Hematopoietic multipotent progenitor cell treated with erythropoietin and hydrocortisone succinate and interleukin-3 and kit ligand, for 6 days (in vitro differentiated cells): ENCODE measurements around the gene RAD9A.

ENCODE experiments used
- DNase-seq: peaks from one replicate; pipeline ENCODE4 v3.0.0-alpha.2; 2015

Gene RAD9A

DNA sequence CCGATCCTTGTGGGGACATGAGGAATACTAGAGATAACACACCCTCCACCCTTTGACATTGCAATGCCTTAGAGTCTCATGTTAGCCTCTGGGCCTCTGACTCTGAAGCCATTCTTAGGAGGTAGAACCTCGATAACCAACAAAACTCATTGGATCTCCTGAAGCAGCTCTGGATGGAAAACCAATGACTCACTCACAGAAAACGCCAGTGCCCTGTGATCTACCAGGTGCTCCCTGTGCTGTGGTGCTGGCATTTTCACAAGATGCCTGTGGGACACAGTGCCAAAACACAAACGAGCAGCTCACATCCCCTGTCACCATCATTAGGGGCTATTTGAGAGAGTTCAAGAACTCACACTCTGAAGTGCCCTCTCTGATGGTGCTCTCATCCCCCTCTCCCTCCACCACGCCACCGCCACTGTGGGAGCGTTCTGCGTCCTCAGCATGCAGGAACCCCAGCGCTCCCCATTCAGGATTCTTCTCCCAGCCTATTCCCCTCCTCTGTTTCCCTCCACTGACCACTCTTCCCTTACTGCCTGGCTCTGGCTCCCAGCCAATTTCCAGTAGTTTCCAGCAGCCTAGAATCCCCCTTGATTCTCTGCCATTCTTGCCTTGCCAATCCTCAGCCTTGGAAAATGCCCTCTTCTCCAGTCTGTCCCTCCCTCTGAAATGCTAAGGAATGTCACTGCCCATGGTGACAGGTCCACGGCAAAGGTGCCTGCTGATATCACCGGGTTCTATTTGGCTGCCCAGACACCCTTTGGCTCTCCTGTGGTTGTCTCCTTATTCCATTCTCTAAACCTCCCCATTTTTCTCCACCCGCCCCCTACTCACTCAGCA is 33.7 kb upstream of the RAD9A start:
- peak; percentile 2 for DNase-seq

DNA sequence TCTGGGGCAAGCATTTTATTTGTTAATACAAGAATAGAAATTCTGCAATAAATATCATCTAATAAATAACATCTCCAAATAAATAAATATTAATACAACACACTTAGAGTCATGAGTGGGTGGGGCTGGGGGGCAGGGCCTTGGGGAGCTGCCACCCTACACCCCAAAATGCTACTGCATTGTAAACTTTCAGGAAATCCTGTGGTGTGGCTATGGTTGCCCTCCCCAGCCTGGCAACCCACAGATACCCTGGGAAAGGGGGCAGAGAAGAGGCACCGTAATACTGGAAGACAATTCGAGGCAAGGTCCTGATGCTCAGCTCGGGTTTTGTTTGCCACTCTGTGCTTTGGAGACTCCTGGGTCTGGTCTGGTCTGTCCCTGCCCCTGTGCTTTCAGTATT is 27.6 kb upstream of the RAD9A start:
- no peak for DNase-seq

DNA sequence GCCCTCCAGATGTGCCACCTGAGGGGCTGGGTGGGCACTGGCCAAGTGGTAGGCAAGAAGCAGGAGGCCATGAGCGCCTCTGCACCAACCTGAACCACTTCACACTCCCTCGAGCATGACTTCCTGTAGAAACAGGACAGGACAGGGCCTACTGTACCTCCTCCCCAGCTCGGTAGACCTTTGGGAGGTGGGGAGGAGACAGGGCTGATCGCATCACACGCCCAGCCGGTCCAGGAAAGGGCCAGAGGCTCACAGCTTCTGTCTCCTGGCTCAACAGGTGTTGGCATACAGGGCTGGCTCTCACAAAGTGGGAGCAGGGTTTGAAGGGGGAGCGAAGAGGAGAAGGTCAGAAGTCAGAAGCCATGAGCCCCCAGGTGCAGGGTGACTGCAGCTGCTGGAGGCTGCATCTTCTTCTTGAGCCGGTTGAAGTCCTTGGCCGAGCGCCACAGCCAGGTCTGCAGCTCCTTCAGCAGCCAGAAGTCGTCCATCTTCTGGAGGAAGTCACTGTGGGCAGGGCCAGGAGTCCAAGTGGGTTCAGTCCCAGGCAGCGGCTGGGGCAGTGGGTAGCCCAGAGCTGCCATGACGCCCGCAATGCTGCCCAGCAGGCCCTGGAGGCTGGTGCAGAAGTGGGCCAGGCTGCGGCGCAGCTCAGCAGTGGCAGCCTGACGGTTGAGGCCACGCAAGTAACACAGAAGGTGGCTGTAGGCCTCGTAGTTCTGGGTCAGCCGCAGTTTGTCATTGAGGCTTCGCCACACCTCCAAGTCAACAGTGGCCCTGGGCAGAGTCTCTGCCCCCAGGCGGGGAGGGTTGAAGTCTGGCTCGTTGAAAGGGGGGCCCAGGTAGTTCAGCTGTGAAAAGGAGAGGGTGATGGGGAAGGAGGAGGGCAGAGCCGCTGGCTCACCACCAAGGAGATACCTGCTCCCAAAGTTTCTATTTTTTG is 26.7 kb upstream of the RAD9A start:
- no peak for DNase-seq

DNA sequence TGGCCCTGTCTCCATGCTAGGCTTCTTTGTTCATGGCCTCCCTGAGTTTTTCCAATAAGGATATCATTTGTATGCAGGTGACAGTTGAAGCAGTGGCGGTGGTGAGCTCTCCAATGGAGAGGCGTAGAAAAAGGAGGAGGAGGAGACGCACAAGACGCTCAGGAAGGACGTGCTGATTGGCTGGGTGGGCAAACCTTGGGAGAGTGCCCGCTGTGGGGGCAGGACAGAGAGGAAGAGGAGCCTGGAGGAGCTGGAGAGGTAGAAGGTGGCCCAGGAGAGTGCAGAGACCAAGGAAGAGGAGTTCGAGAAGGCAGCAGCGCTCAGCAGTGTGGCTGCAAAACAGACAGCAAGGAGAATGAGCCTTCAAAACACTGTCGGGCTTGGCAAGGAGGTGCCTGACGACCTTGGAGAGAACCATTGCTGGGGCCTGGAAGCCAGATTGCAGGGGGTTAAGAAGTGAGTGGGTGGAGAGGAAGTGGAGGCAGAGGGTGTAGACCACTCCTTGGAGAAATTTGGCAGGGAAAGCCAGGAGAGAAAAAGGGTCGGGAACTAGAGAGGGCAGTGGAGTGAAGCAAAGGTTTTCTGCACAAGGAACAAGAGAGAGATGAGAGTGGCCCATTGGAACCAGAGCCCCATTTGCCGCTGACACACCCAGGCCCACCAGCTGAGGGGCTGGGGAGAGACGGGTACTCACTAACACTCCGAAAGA is 25.9 kb upstream of the RAD9A start:
- no peak for DNase-seq

DNA sequence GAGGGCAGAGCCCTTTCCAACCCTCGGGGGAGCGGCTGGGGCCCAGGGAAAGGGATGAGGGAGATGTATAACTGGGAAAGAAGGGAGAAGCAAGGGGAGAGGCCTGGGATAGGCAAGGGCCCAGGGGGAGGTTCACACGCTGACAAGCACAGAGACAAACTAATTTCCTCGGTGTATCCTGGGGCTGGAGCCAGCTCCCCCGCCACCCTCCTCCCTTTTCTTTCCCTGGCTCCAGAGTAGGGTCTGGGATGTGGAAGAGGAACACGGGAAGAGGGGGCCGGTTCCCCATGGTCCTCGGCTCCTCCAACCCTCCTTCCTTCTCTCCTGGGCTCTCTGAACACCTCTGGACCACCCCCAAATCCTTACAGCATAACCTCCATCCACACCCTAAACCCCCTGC is 25.2 kb upstream of the RAD9A start:
- no peak for DNase-seq

DNA sequence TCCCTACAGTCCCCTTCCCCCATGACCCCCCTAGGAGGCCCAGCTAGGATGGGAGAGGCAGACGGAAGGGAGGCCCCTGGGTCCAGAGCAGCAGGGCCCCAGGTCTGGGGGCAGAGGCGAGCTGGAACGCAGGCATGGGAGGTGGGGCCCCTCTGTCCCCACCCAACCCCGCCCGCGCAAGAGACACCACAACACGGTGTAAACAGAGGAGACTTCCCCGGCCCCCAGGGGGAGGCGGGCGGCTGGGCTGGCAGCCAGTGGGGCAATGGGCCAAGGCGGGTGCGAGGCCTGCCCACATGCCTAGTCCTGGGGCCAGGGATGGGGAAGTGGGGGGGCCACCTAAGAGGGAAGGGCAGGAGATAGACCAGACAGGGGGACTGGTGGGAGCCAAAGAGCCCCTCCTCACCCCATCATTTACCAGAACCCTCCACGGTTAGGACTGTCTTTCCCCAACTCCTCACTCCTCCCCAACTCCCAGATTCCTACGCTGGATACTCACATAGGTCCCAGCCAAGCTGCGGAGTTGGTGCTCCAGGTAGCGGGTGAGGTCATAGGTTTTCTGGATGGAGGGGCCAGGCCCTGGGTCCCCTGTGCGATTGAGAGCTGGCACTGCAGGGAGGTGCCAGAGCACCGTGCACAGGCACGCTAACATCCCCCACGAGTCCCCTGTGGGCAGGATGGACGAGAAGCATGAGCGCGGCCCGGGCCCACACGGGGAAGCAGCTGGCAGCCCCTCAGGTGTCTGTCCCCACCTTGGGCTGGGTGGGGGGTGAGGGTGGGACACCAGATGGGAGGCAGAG is 24.6 kb upstream of the RAD9A start:
- peak; percentile 64 for DNase-seq

DNA sequence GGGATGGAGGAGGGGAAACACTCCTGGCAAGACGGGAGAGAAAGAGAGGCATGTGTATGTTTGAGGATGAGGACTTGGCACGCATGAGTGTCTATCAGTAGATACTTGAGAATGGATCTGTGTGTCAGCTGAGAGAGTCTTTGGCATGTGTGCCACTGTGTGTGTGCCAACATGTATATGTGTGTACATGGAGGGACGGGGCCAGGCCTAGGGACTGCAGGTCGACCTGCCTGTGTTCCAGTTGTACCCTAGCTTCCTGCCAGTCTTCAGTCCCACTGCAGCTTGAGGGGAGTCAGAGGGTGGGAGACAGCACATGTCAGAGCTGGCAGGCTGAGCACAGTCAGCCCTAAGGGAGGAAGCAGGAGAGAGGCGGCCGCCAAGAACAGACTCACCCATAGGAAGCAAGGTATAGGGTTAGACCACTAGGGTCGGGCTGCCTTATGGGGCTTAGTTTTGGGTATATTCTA is 24.0 kb upstream of the RAD9A start:
- DNase-seq: no peak

DNA sequence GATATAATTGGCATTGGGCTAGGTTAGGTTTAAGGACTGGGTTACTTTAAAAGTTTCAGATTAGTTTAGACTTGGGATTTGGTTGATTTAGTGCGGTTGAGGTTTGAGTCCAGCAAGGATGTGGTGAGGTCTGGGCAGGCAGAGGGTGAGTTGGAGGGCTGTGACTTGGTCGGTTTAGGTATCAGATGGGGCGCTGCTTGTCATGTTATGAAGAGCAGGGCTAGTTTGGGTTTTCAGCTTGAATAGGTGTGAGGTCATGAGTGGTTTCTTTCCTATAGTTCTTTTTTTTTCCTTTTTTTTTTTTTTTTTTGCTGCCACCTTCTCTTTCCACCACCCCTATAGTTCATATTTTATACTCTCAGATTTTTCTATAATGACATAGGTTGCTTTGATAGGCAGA is 23.2 kb upstream of the RAD9A start:
- DNase-seq: peak; percentile 37

DNA sequence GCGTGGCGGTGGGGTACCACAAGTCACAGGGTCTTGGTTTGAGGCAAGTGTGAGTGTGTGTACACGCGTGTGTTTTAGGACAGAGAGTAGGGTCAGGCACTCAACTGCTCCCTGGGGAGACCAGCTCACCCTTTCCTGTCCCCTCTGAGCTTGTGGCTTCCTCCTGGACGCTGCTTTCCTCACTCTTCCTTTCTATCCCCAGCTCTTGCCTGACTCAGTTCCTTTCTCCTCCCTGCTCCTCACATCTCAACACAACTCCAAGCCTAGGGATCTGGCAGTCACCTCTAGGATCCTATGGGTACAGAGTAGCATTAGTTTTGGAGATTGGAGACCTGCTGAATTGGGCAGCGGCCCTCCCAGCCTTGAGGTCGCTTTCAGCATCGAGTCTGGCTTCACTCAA is 22.5 kb upstream of the RAD9A start:
- no peak for DNase-seq

DNA sequence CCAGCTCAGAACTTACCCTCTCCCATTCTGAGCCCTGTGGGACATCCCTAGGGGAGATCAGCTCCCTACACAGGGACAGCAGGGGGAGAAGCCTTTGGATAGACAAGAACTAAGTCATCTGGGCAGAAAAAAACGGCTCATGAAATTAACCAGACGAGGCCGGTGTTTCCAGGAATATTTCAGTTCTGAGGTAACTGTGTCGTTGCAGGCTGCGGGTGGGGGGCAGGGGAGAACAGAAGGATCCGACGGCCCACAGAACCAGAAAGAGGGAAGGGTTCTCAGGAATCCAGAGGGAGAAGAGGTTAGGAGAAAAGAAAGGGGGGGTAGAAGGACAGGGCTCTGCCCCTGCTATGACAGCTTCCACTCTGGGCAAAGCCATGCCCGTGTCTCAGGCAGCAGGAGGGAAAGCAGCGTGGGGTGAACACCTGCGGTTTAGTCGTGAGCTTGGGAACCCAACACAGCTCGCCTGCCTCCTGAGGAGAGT is 21.9 kb upstream of the RAD9A start:
- no peak for DNase-seq

DNA sequence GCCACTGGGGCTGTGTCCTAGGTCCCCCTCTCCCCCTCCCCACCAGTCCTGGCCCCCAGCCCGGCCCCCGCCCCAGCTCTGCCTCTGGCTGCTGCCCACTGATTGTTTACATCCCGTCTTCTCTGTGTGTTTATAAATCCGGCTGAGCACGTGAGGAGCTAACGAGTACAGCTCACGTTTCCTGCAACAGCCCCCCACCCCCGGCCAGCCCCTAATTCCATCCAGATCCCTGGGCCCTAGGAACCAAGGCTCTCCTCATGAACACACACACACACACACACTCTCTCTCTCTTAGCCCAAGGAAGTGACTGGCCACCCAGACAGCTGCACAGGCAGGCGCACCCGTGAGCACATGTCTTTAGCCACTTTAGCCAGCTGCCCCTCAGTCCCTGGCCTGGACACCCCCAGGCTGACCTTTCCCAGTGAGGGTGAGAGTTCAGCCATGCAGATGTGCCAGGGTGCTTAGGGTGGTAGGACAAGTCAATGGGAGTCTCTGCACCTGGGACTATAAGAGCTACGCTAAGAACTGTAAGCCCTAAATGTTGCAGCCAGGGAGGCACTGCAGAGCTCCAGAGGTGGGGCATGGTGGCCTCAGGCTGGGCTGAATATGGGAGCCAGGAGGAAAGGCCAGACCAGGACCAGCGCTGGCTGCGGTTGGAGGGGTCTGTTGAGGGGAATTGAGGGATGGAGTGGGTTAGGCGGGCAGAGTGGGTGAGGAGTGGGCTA is 21.3 kb upstream of the RAD9A start:
- no peak for DNase-seq

DNA sequence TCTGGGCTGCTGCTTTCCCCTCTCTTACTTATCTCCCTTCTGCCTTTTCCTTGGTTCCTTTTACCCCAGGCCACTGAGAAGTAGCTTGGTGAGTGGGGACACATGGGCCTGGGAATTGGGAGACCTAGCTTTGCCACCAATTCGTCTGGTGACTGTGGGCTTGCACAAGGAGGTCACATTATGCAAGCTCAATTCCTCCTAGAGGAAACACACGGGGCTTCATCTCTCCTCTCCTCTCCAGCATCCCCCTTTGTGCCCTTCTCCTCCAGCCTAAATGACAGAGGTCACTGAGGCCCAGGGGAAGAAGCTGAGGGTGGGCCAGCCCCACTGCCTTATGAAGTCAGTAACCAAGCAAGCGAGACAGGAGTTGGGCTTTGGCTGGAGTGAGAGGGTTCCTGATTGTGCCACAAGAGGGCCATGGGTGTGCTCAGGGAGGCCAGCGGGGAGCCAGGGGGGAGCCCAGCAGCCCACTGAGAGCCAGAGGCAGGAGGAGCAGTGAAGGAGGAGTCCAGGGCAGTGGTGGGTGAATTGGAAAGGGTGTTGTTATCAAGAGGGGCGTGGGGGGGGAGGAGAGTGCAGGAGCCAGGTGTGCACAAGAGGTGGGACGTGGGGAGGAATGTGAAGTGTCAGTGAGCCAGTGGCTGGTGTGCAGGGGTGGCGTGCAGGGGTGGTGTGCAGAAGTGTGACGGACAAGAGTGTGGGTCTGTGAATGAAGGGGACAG is 20.4 kb upstream of the RAD9A start:
- DNase-seq: peak; percentile 82

DNA sequence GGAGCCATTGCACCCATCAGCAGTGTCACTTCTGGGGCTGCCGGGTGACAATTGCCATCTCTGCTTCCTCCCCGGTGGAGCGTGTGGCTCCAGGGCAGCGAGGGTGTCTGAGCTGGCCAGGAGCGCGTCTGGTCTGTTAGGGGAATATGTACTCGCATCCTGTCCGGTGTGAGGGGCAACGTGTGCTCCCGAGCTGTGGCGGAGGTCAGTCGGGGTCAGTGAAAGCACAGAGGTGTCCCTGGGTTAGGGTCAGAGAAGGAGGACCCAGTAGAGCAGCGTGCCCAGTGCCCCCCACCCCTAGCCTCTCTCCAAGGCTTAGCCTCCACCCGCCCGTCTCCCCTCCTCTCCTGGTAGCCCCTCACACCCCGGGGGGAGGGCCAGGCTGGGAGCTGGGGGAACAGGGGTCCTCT is 19.9 kb upstream of the RAD9A start:
- peak; percentile 35 for DNase-seq

DNA sequence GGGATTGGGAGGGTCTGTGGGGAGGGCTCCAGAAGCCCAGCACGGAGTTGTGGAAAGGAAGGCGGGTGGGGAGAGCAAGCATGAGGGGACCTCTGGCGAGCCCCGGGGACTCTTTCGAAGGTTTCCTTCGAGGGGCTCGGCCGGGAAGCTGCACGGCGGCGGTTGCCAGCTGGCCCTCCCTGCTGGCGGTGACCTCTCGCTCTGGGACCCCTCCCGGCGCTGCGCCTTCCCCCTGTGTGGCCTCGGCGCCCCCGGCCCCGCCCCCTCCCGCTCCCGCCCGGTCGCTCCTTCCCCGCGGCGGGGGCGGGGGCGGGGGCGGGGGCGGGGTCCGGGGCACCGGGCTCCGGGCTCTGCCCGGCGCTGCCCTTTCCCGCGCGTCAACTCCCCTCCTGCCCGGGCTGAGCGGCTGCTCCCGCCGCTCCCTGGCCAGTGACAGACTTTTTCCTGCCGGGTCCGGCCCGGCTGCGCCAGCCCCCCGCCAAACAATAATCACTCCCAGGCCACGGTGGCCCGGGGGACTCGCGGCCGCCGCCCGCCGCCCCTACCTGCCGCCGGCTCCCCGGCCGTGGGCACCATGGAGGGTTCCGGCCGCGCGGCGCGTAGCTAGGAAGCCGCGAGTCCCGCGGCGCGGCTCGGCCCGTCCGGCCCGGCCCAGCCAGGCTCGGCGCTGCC is 19.3 kb upstream of the RAD9A start:
- peak; percentile 30 for DNase-seq

DNA sequence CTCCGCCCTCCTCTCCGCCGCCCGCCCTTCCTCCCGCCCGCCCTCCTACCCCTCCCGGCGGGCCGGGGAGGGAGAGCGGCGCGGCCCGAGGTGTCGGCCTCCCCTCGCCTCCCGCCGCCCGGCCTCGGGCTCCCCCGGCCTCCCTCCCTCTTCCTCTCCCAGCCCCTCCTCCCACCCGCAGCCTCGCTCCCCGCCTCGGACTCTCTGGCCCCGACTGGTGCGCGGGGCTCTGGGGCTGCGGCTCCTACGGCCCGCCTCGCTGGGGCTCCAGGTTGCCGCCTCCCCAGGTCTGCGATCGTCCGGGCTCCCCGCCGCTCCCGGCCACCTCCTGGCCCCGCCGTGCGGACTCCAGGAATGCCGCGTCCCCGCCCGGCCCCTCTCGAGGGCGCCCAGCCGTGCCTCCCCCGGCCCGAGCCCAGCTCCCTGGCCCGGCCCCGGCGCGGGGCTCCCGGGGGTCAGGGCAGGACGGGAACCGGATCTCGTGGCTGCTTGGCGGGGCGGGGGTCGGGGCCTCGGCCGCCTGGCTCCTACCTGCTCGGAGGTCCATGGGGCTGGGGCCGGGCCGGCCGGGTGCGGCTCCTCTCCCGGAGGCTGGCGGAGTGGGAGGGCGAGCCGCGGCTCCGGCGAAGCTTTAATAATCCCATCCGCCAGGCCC is 18.7 kb upstream of the RAD9A start, which contains the start of gene CLCF1:
Gene CLCF1 (minus strand): TSS at position 606 of the 655 bp plus-strand sequence. CDS start 59 bp downstream, at position 547.
- peak; percentile 62 for DNase-seq

DNA sequence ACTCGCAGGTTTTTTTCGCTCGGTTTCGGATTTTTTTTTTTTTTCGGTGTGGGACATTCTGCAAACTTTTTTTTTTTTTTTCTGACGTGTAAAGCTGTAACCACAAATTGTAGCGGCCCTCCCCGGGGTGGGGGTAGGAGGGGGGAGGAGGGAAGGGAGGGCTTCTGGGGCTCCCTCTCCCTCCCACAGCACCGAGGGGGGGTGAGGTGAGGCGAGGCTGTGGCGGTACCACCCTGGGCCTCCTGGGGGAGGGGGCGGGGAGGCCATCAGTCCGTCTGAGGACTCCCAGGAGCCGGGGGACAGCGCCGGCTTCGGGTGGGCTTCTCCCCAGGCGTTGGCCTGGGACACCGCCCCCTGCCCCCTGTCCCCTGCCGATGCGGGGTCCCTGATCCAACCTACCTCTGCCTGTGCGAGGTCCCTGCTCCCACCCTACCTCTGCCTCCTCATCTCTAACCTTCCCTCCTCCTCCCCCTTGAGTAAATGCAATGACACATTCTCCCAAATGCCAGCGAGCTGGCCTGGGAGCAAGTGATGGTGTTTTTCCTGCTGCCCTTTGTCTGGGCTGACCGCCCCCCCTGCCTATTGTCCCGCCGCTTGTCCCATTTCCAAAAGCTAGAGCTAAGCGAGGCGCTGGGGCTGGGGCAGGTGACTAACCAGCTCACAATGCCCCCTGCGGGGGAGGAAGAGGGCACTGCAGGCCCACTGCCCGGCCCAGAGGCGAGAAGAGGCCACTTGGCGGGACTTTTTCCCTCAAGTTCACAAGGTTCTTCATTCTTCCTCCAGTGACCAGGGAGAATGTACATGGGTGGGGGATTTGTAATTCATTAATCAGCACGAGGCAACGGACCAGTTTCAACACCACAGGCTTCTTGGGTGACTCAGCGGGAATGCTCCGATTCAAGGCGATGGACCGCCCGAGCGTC is 17.9 kb upstream of the RAD9A start:
- peak; percentile 81 for DNase-seq

DNA sequence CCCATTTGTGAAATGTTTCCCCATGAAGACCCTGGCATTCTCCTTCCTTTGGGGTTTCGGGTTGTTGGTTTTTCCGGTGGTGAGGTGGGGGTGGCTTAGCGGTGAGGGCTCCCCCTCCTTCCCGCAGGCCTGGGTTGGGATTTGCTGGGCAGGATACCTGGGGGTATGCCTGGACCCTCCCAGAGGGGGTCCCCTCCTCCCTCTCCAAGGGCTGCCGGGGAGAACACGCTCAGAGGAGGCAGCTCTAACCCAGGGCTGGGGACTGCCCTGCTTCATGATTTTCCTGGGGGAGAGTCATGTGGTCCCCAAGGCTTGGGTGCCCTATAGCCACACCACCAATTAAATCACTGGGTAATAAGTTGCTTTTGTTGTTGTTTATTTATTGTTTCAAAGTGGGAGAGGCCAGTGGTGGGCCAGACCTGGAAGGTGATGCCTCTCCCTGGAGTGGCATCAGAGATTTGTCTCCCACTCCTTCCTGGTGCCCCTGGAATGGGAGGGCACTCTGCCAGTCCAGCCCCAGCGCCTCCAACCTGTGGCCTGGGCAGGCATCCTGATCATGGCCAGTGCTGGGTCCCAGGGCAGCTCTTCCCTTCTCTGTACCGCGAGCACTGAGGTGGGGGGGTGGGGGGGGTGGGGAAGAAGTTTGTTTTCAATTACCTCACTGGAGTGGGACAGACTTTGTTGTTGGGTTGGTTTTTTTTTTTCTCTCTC is 17.1 kb upstream of the RAD9A start:
- DNase-seq: no peak
